Parathyroid adenoma (tissue), 2 donors: ENCODE results near the gene FAM20C.

Experiments
- H2AFZ ChIP-seq: fragments of 300-600 bp; sonication (generic); one replicate; pipeline ENCODE4 v1.7.0; 2017; ENCODE audit warnings: antibody characterized with exemption, mild to moderate bottlenecking
- H3K27ac ChIP-seq: fragments of 300-600 bp; sonication (generic); one replicate; pipeline ENCODE4 v1.7.0; 2017
- H3K27me3 ChIP-seq: fragments of 300-600 bp; sonication (generic); one replicate; pipeline ENCODE4 v1.7.0; 2017; ENCODE audit warnings: low read length; ENCODE audit not compliant: control insufficient read depth, insufficient read depth
- H3K36me3 ChIP-seq: fragments of 300-600 bp; sonication (generic); one replicate; pipeline ENCODE4 v1.7.0; 2017; ENCODE audit warnings: low read length; ENCODE audit not compliant: control insufficient read depth, insufficient read depth
- H3K4me1 ChIP-seq: fragments of 300-600 bp; sonication (generic); one replicate; pipeline ENCODE4 v1.7.0; 2017; ENCODE audit warnings: control low read depth
- H3K4me2 ChIP-seq: fragments of 300-600 bp; sonication (generic); one replicate; pipeline ENCODE4 v1.7.0; 2017; ENCODE audit warnings: low read length
- H3K4me3 ChIP-seq: fragments of 300-600 bp; sonication (generic); one replicate; pipeline ENCODE4 v1.7.0; 2017; ENCODE audit warnings: low read depth, low read length
- H3K79me2 ChIP-seq: fragments of 300-600 bp; sonication (generic); one replicate; pipeline ENCODE4 v1.7.0; 2017; ENCODE audit warnings: control low read depth
- H3K9ac ChIP-seq: fragments of 300-600 bp; sonication (generic); one replicate; pipeline ENCODE4 v1.7.0; 2017; ENCODE audit warnings: mild to moderate bottlenecking
- H3K9me3 ChIP-seq: fragments of 300-600 bp; sonication (generic); one replicate; pipeline ENCODE4 v1.7.0; 2017; ENCODE audit warnings: low read length; ENCODE audit not compliant: control insufficient read depth
- TF ChIP-seq, protein P1 (sequence below): fragments of 300-600 bp; sonication (generic); IDR thresholded peaks from one replicate; pipeline ENCODE4 v1.7.0; 2017; ENCODE audit warnings: antibody characterized with exemption, mild to moderate bottlenecking
- donor health status: primary hyperparathyroidism.

The FAM20C gene

GRCh38 chr7:216360-217300, 24.3 kb downstream of the FAM20C start:
- Histone ChIP-seq H3K9ac (no peak overlapping the region), H3K4me3 (no peak overlapping the region), H2AFZ (no peak overlapping the region), H3K27ac (no peak overlapping the region), H3K36me3 (no peaks in the 10 kb centered on the region), H3K4me1 (no peaks in the 10 kb centered on the region), H3K79me2 (peaks cover 4% of the 10 kb centered on the region), H3K9me3 (no peaks in the 10 kb centered on the region), H3K4me2 (no peak overlapping the region), H3K27me3 (no peaks in the 10 kb centered on the region)
- TF ChIP-seq, protein P1, sequence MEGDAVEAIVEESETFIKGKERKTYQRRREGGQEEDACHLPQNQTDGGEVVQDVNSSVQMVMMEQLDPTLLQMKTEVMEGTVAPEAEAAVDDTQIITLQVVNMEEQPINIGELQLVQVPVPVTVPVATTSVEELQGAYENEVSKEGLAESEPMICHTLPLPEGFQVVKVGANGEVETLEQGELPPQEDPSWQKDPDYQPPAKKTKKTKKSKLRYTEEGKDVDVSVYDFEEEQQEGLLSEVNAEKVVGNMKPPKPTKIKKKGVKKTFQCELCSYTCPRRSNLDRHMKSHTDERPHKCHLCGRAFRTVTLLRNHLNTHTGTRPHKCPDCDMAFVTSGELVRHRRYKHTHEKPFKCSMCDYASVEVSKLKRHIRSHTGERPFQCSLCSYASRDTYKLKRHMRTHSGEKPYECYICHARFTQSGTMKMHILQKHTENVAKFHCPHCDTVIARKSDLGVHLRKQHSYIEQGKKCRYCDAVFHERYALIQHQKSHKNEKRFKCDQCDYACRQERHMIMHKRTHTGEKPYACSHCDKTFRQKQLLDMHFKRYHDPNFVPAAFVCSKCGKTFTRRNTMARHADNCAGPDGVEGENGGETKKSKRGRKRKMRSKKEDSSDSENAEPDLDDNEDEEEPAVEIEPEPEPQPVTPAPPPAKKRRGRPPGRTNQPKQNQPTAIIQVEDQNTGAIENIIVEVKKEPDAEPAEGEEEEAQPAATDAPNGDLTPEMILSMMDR = no peak

GRCh38 chr7:217781-218180, 25.4 kb downstream of the FAM20C start:
- TF ChIP-seq, protein P1 = no peak
- no peaks in the 10 kb centered on the region for H3K27me3 ChIP-seq
- no peak overlapping the region for H3K4me2 ChIP-seq
- H2AFZ ChIP-seq = no peak overlapping the region
- no peaks in the 10 kb centered on the region for H3K36me3 ChIP-seq
- H3K9ac ChIP-seq = no peak overlapping the region
- no peak overlapping the region for H3K27ac ChIP-seq
- no peak overlapping the region for H3K4me3 ChIP-seq
- H3K4me1 ChIP-seq = no peaks in the 10 kb centered on the region
- H3K79me2 ChIP-seq = peaks cover 2% of the 10 kb centered on the region
- no peaks in the 10 kb centered on the region for H3K9me3 ChIP-seq

DNA sequence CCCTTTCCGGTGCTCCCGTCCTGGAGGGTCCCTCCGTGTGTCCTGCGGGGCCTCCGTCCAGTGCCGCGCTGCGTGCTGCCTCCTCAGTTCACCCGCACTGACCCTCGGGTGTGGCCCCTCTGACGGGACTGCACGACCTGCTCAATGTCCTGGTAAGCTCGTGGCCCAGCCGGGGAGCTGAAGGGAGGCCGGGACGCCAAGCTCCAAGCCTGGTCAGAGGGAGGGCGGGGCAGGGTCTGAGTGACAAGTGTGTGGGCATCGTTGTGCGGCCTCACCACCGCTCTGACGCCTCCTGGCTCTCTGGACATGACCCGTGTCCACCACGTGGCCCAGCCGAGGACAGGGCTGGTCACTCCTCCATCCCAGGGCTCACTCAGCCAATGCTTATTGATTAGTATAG, 25.9 kb downstream of the FAM20C start:
- no peaks in the 10 kb centered on the region for H3K4me1 ChIP-seq
- no peak overlapping the region for H3K27ac ChIP-seq
- H2AFZ ChIP-seq = no peak overlapping the region
- H3K4me3 ChIP-seq = no peak overlapping the region
- peaks cover under 1% of the 10 kb centered on the region for H3K79me2 ChIP-seq
- no peaks in the 10 kb centered on the region for H3K9me3 ChIP-seq
- H3K36me3 ChIP-seq = no peaks in the 10 kb centered on the region
- H3K9ac ChIP-seq = no peak overlapping the region
- no peak overlapping the region for H3K4me2 ChIP-seq
- TF ChIP-seq, protein P1 = no peak
- H3K27me3 ChIP-seq = no peaks in the 10 kb centered on the region

DNA sequence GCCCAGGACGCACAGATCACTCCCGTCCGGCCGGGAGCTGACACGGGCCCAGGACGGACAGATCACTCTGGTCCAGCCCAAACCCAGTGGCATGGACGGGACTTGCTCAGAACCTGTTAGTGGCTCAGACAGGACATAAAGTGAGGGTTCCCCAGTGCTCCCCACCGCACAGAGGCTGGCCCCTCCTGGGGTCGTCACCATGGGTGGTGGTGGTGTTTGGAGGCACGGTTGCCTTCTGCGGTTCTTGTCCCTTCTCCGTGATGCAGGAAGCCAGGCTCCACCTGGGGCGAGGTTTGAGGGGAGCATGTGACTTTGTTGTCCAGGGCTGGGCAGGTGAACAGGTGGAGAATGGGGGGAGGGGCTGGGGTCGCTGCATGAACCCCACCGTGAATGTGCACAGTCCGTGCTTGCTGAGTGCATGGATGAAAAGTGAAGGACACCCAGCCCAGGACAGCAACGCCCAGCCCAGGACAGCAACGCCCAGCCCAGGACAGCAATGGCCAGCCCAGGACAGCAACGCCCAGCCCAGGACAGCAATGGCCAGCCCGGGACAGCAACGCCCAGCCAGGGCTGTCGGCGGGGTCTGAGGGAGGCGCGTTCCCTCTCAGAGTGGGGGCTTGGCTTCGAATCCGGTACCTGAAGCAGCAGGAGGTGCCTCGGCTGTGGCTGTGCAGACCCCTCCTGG, 26.7 kb downstream of the FAM20C start:
- no peaks in the 10 kb centered on the region for H3K36me3 ChIP-seq
- no peaks in the 10 kb centered on the region for H3K27me3 ChIP-seq
- no peaks in the 10 kb centered on the region for H3K9me3 ChIP-seq
- no peaks in the 10 kb centered on the region for H3K79me2 ChIP-seq
- H3K4me2 ChIP-seq = no peak overlapping the region
- TF ChIP-seq, protein P1 = no peak
- H3K9ac ChIP-seq = no peak overlapping the region
- no peak overlapping the region for H3K27ac ChIP-seq
- no peak overlapping the region for H2AFZ ChIP-seq
- no peak overlapping the region for H3K4me3 ChIP-seq
- H3K4me1 ChIP-seq = no peaks in the 10 kb centered on the region
